NOMO-1 treated with DMSO at 0.1 percent for 48 hours (cell line): ENCODE measurements around the gene ZNF148.
"Not testable (repeated sequence)": the region's sequence is repeated elsewhere in the genome, so short reads cannot be mapped to it uniquely, and the experiment has no call there.

ENCODE experiments used
- DNase-seq: peaks from one replicate; lab custom pipeline; 2025; ENCODE audit not compliant: unreplicated experiment; lab: John Stamatoyannopoulos, UW

Gene ZNF148

GRCh38 chr3:125378762-125379161 is 3.6 kb upstream of the ZNF148 start:
- no peak for DNase-seq

- DNase-seq, result no peak
Observed at GRCh38 chr3:125375950-125376679, 990 bp upstream of the ZNF148 start.

- no peak for DNase-seq
Observed at GRCh38 chr3:125374501-125374995, 577 bp downstream of the ZNF148 start.

- no peak for DNase-seq
Observed at GRCh38 chr3:125367403-125368230, 7.5 kb downstream of the ZNF148 start.

GRCh38 chr3:125366132-125366531 is 9.0 kb downstream of the ZNF148 start:
- no peak for DNase-seq

- DNase-seq, result no peak
Observed at GRCh38 chr3:125359700-125360099, 15.4 kb downstream of the ZNF148 start.

- DNase-seq, result no peak
Observed at GRCh38 chr3:125358923-125359322, 16.2 kb downstream of the ZNF148 start.

GRCh38 chr3:125357837-125358236 is 17.3 kb downstream of the ZNF148 start:
- DNase-seq, result no peak

GRCh38 chr3:125357032-125357658 is 18.0 kb downstream of the ZNF148 start:
- DNase-seq, result peak; percentile 11

GRCh38 chr3:125356140-125357026 is 18.7 kb downstream of the ZNF148 start:
- DNase-seq, result peak; percentile 16

GRCh38 chr3:125353659-125354058 is 21.5 kb downstream of the ZNF148 start:
- DNase-seq, result no peak

GRCh38 chr3:125353128-125353527 is 22.0 kb downstream of the ZNF148 start:
- DNase-seq, result no peak

GRCh38 chr3:125351814-125352456 is 23.2 kb downstream of the ZNF148 start:
- DNase-seq, result no peak

GRCh38 chr3:125351152-125351551 is 24.0 kb downstream of the ZNF148 start:
- no peak for DNase-seq

GRCh38 chr3:125350597-125350996 is 24.5 kb downstream of the ZNF148 start:
- DNase-seq, result no peak

GRCh38 chr3:125349556-125350165 is 25.5 kb downstream of the ZNF148 start:
- DNase-seq, result no peak

GRCh38 chr3:125349055-125349454 is 26.1 kb downstream of the ZNF148 start:
- no peak for DNase-seq

- DNase-seq, result not testable (repeated sequence)
Observed at GRCh38 chr3:125343367-125343766, 31.8 kb downstream of the ZNF148 start.

- no peak for DNase-seq
Observed at GRCh38 chr3:125340121-125340520, 35.0 kb downstream of the ZNF148 start.

- no peak for DNase-seq
Observed at GRCh38 chr3:125337506-125337905, 37.6 kb downstream of the ZNF148 start.
